HG03175 (cell line): Measurements from ENCODE around the gene CHMP3.

Experiments
- ATAC-seq: cut with Tn5 transposase; IDR thresholded peaks from one replicate; pipeline ENCODE4 v1.9.1; 2021; ENCODE audit warnings: mild to moderate bottlenecking, moderate library complexity; ENCODE audit not compliant: unreplicated experiment

Gene CHMP3

GRCh38 chr2:86471637-86472036 lies 91.6 kb downstream of the CHMP3 start:
- ATAC-seq: no peak

DNA sequence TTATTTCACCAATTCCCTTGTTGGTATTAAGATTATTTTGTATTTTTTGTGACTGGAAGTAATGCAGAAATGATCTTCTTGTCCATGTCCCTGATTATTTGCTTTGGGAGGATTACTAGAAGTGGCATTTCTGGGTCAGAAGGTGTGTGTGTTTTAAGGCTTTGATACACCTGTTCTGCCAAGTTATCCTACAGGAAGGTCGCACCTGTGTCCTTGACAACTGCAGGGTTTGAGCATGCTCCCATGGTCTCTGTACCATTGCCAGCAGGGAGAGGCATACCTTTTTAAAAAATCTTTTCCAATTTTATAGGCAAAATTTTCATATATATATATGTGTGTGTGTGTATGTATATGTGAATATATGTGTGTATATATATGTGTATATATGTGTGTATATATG lies 92.4 kb downstream of the CHMP3 start:
- no peak for ATAC-seq

GRCh38 chr2:86468162-86469033 lies 94.8 kb downstream of the CHMP3 start:
- ATAC-seq: no peak

DNA sequence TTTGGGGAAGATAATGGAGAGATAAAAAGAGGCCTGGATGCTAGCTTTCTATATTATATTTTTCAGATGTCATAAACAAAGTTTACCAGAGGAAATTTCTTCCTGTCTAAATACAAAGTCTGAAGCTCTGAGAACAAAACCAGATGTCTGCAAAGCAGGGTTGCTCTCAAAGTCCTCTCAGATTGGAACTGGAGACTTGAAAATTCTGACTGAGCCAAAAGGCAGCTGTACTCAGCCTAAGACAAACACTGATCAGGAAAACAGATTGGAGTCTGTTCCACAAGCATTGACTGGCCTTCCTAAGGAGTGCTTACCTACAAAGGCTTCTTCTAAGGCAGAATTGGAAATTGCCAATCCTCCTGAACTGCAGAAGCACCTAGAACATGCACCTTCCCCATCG lies 96.9 kb downstream of the CHMP3 start:
- no peak for ATAC-seq

DNA sequence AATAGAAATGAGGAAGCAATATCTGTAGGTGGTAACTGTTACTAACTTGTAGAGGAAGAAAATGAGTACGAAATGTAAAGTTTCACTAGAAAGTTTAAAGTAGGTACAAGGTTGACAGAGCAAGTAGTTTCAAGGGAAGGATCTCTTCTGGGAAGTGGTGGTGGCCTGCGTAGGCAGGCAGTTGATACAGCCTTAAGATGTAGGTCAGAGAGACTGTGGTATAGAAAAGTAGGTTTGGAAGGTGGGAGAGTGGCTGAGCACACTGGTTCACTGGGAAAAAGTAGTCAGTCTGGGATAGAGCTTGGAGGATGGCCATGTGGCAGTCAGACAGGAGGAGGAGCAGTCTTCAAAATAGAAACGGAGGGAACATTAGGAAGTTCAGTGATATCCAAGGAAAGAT lies 98.6 kb downstream of the CHMP3 start:
- no peak for ATAC-seq

GRCh38 chr2:86461042-86461743 lies 102.0 kb downstream of the CHMP3 start:
- no peak for ATAC-seq

- ATAC-seq: no peak
These were observed 108.1 kb downstream of the CHMP3 start for GRCh38 chr2:86455181-86455580.

DNA sequence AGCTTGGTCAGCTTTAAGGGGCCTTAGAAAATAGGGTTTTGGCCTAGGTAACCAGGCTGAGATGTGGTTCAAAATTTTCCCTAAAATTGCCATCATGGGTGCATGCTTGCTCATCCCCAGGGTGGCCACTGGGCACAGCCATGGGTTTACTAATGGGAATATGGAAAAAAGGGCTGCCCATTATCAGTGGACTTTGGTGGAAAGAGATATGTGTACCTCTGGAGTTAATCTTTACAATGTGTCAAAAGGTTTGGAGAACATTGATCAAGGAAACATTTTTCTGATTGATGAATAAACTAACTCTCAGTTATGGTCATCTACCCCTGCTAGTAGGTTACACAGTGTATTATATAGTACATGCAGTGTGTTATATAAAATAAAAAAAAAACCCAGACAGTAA lies 109.0 kb downstream of the CHMP3 start:
- ATAC-seq: no peak

DNA sequence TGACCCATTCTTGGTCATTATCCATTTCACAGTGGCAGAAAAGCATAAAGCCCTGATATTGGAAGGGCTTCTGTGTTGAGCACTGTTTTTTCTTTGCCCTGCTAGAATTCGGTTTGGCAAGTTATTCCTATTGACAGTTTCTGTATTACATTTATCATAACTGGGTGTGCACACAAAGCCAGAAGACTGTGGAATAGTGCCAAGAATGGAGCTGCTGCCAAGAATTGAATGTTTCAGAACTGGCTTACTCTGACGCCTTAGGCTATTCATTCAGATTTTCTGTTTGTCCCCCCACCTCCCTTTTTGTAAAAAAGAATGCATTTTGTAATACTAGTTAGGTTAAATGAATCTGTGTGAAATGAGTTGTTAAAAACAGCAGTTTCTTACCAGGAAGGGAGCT lies 109.4 kb downstream of the CHMP3 start:
- no peak for ATAC-seq
